HL-60/S4 treated with phorbol 12-myristate 13-acetate at 8.2 ng/mL for 4 days and 3 days (cell line): Measurements from ENCODE around the gene NR3C2.

ENCODE experiments used
- in situ Hi-C: fragments of 300-500 bp; cut with MboI; formaldehyde crosslinking; loops from 2 replicates; pipeline ENCODE4 v1.15.0; 2022; ENCODE audit warnings: low sequenced_read_pairs

The NR3C2 gene

GRCh38 chr4:148441986-148442831 is at the start of gene NR3C2:
NR3C2 (minus strand) TSS chr4:148442414.
- in situ Hi-C loops, result no loop called here

DNA sequence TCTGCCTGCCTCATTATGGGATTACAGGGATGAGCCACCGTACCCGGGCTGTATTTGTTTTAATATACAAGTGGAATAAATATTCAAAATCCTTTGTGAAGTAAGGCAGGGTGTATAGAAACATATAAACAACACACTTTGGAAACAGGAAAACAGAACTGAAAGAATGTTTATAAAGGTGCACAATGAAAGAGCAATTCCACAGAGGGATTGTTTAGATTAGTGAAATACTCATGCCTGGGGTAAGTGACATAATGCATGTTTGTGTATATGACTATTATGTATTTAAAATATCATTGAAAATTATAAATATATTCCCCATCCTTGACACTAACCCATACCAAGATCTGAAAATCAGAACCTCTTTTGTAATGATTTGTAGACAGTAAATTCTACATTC is 45.0 kb upstream of the NR3C2 start:
- in situ Hi-C loops, result no loop called here

DNA sequence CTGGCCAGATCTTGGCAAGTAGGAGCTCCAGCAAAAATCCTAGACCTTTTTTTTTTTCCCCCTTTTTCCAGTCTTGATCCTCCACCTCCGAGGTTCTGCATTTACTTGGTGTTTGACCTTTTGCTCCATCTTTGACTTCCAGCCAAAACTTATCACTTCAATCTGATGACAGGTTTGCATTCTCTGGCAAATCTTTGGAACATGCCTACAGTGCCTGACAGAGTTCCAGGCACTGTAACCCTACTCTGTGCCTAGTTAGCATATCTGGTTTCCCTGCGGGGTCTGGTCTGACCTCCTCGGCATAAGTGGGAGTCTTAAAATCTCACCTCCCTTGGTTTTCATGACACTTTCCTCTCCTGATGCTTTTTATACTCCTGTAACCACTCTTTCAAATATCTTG is 39.4 kb upstream of the NR3C2 start:
- in situ Hi-C loops, result no loop called here

DNA sequence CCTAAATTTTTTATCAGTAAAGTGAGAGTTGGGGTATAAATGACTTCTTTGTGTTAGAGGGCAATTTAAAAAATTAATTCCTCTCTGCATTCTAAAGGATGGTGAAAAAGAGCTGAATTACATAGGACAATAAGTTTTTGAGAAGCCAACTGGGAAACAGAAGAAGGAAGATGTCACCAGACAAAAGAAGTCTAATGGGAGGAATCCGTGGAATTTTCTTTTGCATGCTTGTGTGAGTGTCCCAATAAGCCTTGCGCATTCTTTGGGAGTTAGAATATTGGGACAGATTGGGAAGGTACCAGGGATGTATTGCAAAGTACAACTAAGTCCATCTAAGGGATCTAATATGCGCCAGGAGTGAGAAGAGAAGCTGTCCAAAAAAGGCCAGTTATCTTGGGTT is 35.1 kb upstream of the NR3C2 start:
- in situ Hi-C loops, result no loop called here

DNA sequence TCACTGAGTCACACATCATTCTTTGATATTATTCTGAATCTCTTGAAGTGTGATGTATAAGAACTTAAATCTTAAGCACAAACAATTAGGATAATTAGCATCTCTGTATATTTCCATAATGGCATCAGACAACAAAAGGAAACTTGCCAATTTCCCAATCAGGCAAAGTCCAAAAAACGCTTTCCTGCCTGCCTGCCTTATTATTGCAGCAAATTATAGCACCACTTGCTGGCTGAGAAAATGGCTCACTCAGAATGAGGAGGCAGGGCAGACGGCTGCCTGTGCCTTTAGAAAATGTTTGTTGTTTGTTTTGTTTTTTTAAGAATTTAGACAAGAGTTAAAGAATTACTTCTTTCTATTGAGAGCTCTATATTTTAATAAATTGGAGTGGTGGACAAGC is 27.7 kb upstream of the NR3C2 start:
- in situ Hi-C loops, result no loop called here

- in situ Hi-C loops, result no loop called here
These were observed 12.6 kb upstream of the NR3C2 start for GRCh38 chr4:148454835-148455234.

DNA sequence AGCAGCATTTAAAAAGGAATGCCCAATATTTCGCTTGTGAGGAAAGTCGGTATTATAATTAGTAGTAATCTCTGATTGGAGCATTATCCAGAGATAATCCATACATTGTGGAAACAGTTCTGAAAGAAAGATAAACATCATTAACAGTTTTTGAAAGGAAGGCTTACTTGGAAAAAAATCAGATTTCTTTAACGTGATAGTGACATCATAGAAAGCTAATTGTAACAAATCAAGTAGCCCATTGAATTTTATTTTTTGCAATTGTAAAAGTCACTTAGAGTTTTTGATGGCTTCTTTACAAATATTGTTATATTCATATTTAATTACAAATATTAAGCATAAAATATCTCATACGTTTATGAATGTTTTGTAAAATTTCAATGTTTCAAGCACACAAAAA is 11.6 kb upstream of the NR3C2 start:
- in situ Hi-C loops, result no loop called here

- in situ Hi-C loops, result no loop called here
These were observed 10.8 kb upstream of the NR3C2 start for GRCh38 chr4:148452970-148453369.

DNA sequence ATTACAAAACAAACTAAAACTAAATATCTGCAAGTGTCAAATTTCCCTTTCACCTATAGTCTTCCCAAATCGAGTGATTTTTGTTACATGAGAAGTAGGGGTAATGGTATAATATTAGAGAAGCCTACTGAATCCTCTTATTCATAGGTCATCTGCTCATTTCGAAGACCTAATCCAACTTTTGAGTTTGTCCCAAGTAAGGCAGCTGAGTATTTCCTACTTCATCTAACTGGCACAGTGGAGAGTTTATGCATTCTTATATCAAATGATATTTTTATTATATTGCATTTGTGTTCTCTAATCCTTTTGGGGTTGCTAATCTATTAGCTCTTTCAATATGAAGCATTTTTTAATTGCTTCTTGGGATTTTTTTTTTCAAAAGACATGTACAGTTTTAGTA is 7.7 kb upstream of the NR3C2 start:
- in situ Hi-C loops, result no loop called here

DNA sequence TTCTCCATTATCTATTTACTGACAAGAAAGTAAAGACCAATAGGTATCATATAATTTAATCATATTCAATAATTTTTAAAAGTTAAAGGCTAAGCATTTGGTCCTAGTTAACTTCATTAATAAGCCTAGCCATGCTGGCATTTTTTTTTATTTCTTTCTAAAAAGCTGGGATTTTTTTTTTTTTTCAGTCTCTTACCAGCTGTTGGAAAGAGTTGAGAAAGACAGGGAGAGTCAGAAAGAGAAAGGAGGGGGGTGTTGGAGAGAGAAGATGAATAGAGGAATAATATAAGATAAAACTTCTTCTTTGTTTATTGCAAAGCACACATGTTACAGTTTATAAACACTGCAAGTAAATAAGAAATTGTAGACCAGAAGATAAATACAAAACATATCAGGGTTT is 5.9 kb upstream of the NR3C2 start:
- in situ Hi-C loops, result no loop called here

GRCh38 chr4:148447681-148448080 is 5.5 kb upstream of the NR3C2 start:
- in situ Hi-C loops, result no loop called here

DNA sequence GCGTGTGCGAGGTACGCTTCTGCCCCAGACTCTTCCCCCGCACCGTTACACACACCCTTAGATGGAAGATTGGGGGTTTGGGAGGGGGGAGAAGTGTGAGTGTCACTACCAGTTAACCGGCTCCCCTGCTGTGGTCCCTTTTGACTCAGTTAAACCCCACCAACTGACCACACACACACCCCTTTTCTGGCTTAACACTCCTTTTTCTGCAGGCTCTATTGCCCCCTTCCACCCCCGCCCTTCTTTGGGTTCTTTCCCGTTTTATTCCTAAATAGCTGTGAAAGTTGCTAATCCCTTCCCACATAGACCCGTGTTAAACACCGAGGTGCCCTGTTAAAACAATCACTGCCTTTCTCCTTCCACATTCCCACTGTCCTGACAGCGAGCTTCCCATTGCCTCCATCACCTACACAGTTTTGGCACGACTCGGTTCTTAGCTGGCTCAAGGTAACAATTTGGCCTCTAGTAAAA is 3.7 kb upstream of the NR3C2 start:
- in situ Hi-C loops, result no loop called here

DNA sequence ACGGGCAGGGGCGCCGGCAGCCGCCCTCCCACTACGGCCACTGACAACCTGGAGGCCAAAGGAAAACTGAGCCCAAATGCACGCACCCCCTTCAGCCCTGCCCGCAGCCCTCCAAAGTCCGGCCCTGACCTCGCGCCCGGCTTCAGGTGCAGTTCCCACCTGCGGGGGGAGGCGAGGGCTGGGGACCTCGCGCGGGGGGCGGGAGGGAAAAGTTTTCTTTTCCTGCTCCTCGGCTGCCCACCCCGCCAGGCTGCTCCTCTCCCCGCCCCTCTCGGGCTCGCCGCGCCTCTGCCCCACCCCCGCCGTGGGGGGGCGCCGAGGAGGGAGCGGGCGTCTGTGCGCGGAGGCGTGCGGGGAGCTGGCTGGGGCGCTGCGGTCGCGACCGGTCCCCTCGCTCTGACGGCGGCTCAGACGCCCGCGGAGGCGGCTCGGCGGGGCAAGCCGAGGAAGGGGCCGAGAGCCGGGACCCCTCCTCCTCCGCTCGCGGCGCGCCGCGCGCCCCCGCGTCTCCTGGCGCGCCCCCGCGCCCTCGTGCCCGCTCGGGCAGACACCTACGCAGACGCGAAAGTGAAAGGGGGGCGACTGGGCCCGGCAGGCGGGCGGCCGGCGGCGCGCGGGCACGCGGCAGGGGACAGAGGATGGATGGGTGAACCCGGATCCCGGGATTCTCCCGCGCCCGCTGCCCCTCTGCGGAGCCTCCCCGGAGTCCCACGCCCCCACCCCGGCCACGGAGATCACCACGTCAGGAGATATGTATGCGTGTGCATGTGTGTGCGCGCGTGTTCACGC is 3.1 kb upstream of the NR3C2 start:
- in situ Hi-C loops, result no loop called here

GRCh38 chr4:148444296-148445070 is 2.3 kb upstream of the NR3C2 start:
- in situ Hi-C loops, result no loop called here

GRCh38 chr4:148443512-148444295 is 1.5 kb upstream of the NR3C2 start:
- in situ Hi-C loops, result no loop called here

GRCh38 chr4:148442832-148443511 is 758 bp upstream of the NR3C2 start:
- in situ Hi-C loops, result no loop called here

DNA sequence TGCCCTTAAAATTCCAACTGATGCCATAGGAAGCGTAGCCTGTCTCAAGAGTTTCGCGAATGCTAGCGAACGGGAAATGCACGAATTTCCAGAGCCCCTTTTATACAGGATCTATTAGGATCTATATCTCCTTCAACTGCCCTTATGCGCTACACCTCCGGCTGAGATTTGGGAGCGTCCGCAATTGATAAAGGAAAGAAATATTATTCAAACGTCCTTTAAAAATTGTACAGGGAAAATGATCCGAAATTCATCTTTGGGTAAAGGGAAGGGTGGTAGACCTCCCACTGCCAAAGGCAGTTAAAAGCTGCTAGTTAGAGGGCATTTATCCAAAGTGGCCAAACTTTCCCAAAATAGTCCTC is 609 bp downstream of the NR3C2 start:
- in situ Hi-C loops, result no loop called here

DNA sequence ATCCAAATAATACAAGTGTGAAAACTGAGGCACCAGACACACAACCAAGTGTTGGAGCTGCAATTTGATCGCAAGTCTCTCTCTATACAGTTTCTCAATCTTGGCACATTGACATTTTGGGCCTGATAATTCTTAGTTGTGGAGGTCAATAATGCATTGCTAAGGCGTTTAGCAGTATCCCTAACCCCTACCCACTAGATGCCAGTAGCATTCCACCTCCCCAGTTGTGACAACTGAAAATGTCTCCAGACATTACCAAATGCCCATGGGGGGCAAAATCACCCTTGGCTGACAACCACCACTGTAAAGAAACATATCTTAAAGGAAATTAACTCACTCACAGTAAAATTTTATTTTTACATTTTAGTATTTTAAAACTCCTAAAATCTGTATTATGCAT is 4.2 kb downstream of the NR3C2 start:
- in situ Hi-C loops, result no loop called here

- in situ Hi-C loops, result no loop called here
These were observed 4.8 kb downstream of the NR3C2 start for GRCh38 chr4:148437439-148437838.

DNA sequence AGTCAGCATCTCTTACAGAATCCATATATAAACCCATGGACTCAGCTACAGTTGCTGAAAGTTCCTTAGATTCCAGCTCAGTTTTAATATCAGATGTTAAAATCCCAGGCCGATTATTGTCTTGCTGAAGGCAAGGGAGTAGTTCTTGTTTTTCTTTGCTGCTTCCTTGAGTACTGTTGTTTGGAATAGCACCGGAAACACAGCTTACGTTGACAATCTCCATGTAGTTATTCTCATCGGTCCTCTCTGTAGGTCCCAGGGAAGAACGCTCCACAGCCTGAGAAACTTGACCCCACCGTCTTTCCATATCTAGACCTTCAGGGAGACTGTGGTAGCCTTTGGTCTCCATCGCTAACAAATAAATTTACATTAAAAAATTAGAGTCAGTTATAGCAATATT is 5.7 kb downstream of the NR3C2 start:
- in situ Hi-C loops, result no loop called here
